GM12878 (cell line): Measurements from ENCODE around the gene MYO6. TPM values are rescaled to one million over a fixed set of nuclear protein-coding genes. Genes with fewer than 3 reads are reported as not detected.

ENCODE experiments used
- ATAC-seq: fragments of 200-7000 bp; cut with Tn5 transposase; 3 replicates; pipeline ENCODE4 v1.9.1; 2020; ENCODE audit warnings: mild to moderate bottlenecking, moderate library complexity
- BruUV-seq: library from RNA; stranded (reverse); fragments of 400-500 nt; replicated peaks from 2 replicates; lab custom pipeline; 2021; lab: Mats Ljungman, UMichigan
- CTCF ChIA-PET: fragments of 300-600 bp; sonication (Branson Sonifier 250); formaldehyde crosslinking; extraction: SDS; loops from one replicate; lab custom pipeline; 2021; ENCODE audit warnings: inconsistent platforms; lab: Yijun Ruan, JAX
- POLR2A ChIA-PET: fragments of 350-600 bp; formaldehyde crosslinking; extraction: SDS; loops from one replicate; lab custom pipeline; 2021; ENCODE audit warnings: inconsistent platforms; lab: Charles Lee
- RAD21 ChIA-PET: fragments of 300-600 bp; sonication (Branson Sonifier 250); formaldehyde crosslinking; loops from one replicate; lab custom pipeline; 2023; ENCODE audit warnings: antibody characterized with exemption; ENCODE audit not compliant: unreplicated experiment; lab: Charles Lee
- SMC1A ChIA-PET: fragments of 300-600 bp; sonication (Branson Sonifier 250); formaldehyde crosslinking; loops from one replicate; lab custom pipeline; 2023; ENCODE audit not compliant: unreplicated experiment, uncharacterized antibody; lab: Charles Lee
- DNase-seq: peaks from one replicate; pipeline ENCODE4 v3.0.0-alpha.2; 2011; ENCODE audit warnings: low read depth, low spot score
- FAIRE-seq: peaks from 3 replicates; lab custom pipeline; 2011; peaks lifted over from hg19 to GRCh38; lab: Jason Lieb, UNC
- H2AFZ ChIP-seq: 2 replicates; pipeline ENCODE4 v1.6.0; 2011; ENCODE audit warnings: low read depth, low read length, control low read depth; ENCODE audit not compliant: control insufficient read depth
- H3K27ac ChIP-seq: 2 replicates; pipeline ENCODE4 v1.5.1; 2011; ENCODE audit warnings: control low read depth; ENCODE audit not compliant: control insufficient read depth, insufficient read depth
- H3K27me3 ChIP-seq, 2 experiments: replicated peaks in 1 of 2; 2 replicates each; pipeline versions ENCODE4 v1.6.0 to v1.6.1; 2011; ENCODE audit warnings: low read length in 1 of 2; ENCODE audit not compliant: control insufficient read depth in 2 of 2, insufficient read depth in 2 of 2
- H3K36me3 ChIP-seq, 2 experiments: 2 replicates each; pipeline ENCODE4 v1.5.1; 2011; ENCODE audit warnings: low read length in 1 of 2; ENCODE audit not compliant: control insufficient read depth in 2 of 2, insufficient read depth in 2 of 2
- H3K4me1 ChIP-seq: 2 replicates; pipeline ENCODE4 v1.6.1; 2011; ENCODE audit warnings: mild to moderate bottlenecking, low read length, moderate library complexity, mixed read lengths; ENCODE audit not compliant: control insufficient read depth, insufficient read depth
- H3K4me2 ChIP-seq: 2 replicates; pipeline ENCODE4 v1.6.0; 2011; ENCODE audit warnings: control low read depth; ENCODE audit not compliant: control insufficient read depth, insufficient read depth
- H3K4me3 ChIP-seq: fragments of 200-600 bp; sonication (generic); 2 replicates; pipeline ENCODE4 v1.5.1; 2016
- H3K79me2 ChIP-seq: 2 replicates; pipeline ENCODE4 v1.6.0; 2011; ENCODE audit warnings: low read length; ENCODE audit not compliant: control insufficient read depth, insufficient read depth
- H3K9ac ChIP-seq: 2 replicates; pipeline ENCODE4 v1.8.0; 2011; ENCODE audit warnings: low read length, control low read depth, mixed read lengths; ENCODE audit not compliant: control insufficient read depth, insufficient read depth
- H3K9me3 ChIP-seq: replicated peaks from 3 replicates; pipeline ENCODE4 v1.5.1; 2011; ENCODE audit warnings: mild to moderate bottlenecking, low read length; ENCODE audit not compliant: control insufficient read depth, insufficient read depth
- H4K20me1 ChIP-seq: 2 replicates; pipeline ENCODE4 v1.6.0; 2011; ENCODE audit not compliant: control insufficient read depth, insufficient read depth
- HDAC6 ChIP-seq: fragments of 200-600 bp; sonication (generic); IDR thresholded peaks from one replicate; pipeline ENCODE4 v1.8.0; 2017; ENCODE audit warnings: antibody characterized with exemption; ENCODE audit not compliant: unreplicated experiment
- IKZF2 ChIP-seq, 2 experiments: fragments of 450-650 bp; IDR thresholded peaks; 2 replicates each; pipeline ENCODE4 v1.6.1; 2017; ENCODE audit warnings: mild to moderate bottlenecking in 2 of 2, moderate library complexity in 2 of 2
- LARP7 ChIP-seq: fragments of 450-650 bp; IDR thresholded peaks from 2 replicates; pipeline ENCODE4 v1.6.1; 2017; ENCODE audit warnings: mild to moderate bottlenecking
- MLLT1 ChIP-seq: fragments of 450-650 bp; IDR thresholded peaks from 2 replicates; pipeline ENCODE4 v1.6.1; 2016; ENCODE audit warnings: mild to moderate bottlenecking
- MYB ChIP-seq: fragments of 150-350 bp; IDR thresholded peaks from 2 replicates; pipeline ENCODE4 v1.6.1; 2014; ENCODE audit warnings: mild to moderate bottlenecking, low read depth, low read length, borderline replicate concordance
- PAX8 ChIP-seq: fragments of 450-650 bp; IDR thresholded peaks from 2 replicates; pipeline ENCODE4 v1.6.1; 2017; ENCODE audit warnings: mild to moderate bottlenecking, moderate library complexity
- PBX3 ChIP-seq: IDR thresholded peaks from 2 replicates; pipeline ENCODE4 v1.6.1; 2011; ENCODE audit warnings: mild to moderate bottlenecking, low read depth, low read length, moderate library complexity; ENCODE audit not compliant: insufficient replicate concordance
- POLR2AphosphoS5 ChIP-seq: IDR thresholded peaks from 2 replicates; pipeline ENCODE4 v1.6.1; 2011; ENCODE audit warnings: mild to moderate bottlenecking, low read length, inconsistent platforms
- SMARCA5 ChIP-seq: fragments of 450-650 bp; IDR thresholded peaks from 2 replicates; pipeline ENCODE4 v1.6.1; 2017; ENCODE audit warnings: mild to moderate bottlenecking
- STAT3 ChIP-seq: IDR thresholded peaks from 2 replicates; pipeline ENCODE4 v1.6.1; 2011; ENCODE audit warnings: low read depth, low read length, improper control_type of control experiment
- YY1 ChIP-seq: IDR thresholded peaks from 2 replicates; pipeline ENCODE4 v1.6.1; 2011; ENCODE audit warnings: low read depth, mild to moderate bottlenecking, low read length
- WGBS: methylation state at CpG from one replicate; pipeline ENCODE4 v1.1.6; 2016; ENCODE audit warnings: low lambda C conversion rate; ENCODE audit not compliant: insufficient replicate concordance, insufficient coverage; ENCODE audit errors: missing lambda C conversion rate; 5-methylcytosine and 5-hydroxymethylcytosine counted together
- in situ Hi-C: fragments of 300-500 bp; cut with MboI; formaldehyde crosslinking; loops from 9 replicates; pipeline ENCODE4 v1.14.3; 2018; ENCODE audit warnings: mixed read lengths
- intact Hi-C: fragments of 100-400 bp; cut with micrococcal nuclease; formaldehyde crosslinking; loops from one replicate; pipeline ENCODE4 v1.14.2; 2022; ENCODE audit not compliant: unreplicated experiment
- polyA plus RNA-seq, 11 experiments: library from polyadenylated mRNA; depleted of rRNA in 4 of 11; unstranded in 6 of 11; stranded (reverse) in 5 of 11; fragments of >200 nt; fragmentation: Nextera tagmentation in 4 of 11; fragmentation: Illumina TruSeq in 1 of 11; extraction: Ambion mirVana in 4 of 11; extraction: Trizol in 1 of 11; gene quantifications; 1 replicate in 1 of 11; 2 replicates in 10 of 11; pipeline versions ENCODE4 v1.2.1 to v1.2.3, GENCODE V29; 2011 to 2016; ENCODE audit warnings: inconsistent platforms in 2 of 11, missing spikeins in 2 of 11, low read depth in 1 of 11
- total RNA-seq, 4 experiments: library from RNA; depleted of rRNA in 3 of 4; stranded (reverse); fragments of >200 nt in 3 of 4; fragmentation: Illumina TruSeq in 1 of 4; extraction: Trizol in 1 of 4; gene quantifications; 2 replicates each; pipeline versions ENCODE4 v1.2.1 to v1.2.3, GENCODE V29; 2013 to 2021

Gene MYO6
- total and polyA plus RNA-seq, 10 of the 15 experiments (the other 5 are each of a cell fraction or from before 2014, with no cell fraction given), result 7.9 to 30.4 (median 16.8) TPM

- Histone ChIP-seq H2AFZ (no peak overlapping the region), H3K4me3 (no peak overlapping the region), H3K27ac (no peak overlapping the region), H3K79me2 (no peaks in the 10 kb centered on the region), H3K27me3 (no peaks in the 10 kb centered on the region), H3K4me2 (no peak overlapping the region), H3K36me3 (peaks cover 0 to 2% of the 10 kb centered on the region in 2 experiments; a peak in 1 of 4 replicates), H4K20me1 (no peaks in the 10 kb centered on the region), H3K9ac (no peak overlapping the region), H3K4me1 (no peaks in the 10 kb centered on the region), H3K9me3 (no peaks in the 10 kb centered on the region)
- TF ChIP-seq PBX3, result no peak
- ChIA-PET POLR2A (no interaction called here), SMC1A (interaction anchor here (0.9 to 3.7 kb wide), 3 partner anchors 18 to 45 kb away, joined by 3 to 16 read pairs (median 3); no protein-coding TSS in a partner anchor), CTCF (interaction anchor here (0.6 to 10.9 kb wide), 3 partner anchors 16 to 60 kb away, joined by 3 to 157 read pairs (median 4); no protein-coding TSS in a partner anchor), RAD21 (interaction anchor here (1.2 kb wide), 1 partner anchor 17 kb away, joined by 4 read pairs; no protein-coding TSS in a partner anchor)
- no TSS peak for BruUV-seq
- DNase-seq (no peak), FAIRE-seq (no peak), ATAC-seq (no peak)
- intact Hi-C loops (no loop called here), in situ Hi-C loops (no loop called here)
Measured at GRCh38 chr6:75876152-75876551, 127.1 kb downstream of the MYO6 start.

- intact Hi-C loops, result no loop called here
- Histone ChIP-seq H4K20me1 (no peaks in the 10 kb centered on the region), H3K36me3 (no peaks in the 10 kb centered on the region; a peak in 1 of 4 replicates), H3K4me3 (no peak overlapping the region), H3K27ac (no peak overlapping the region), H3K9ac (no peak overlapping the region), H3K79me2 (no peaks in the 10 kb centered on the region), H3K27me3 (no peaks in the 10 kb centered on the region), H3K4me1 (no peaks in the 10 kb centered on the region), H3K9me3 (no peaks in the 10 kb centered on the region), H3K4me2 (no peak overlapping the region), H2AFZ (no peak overlapping the region)
- SMC1A ChIA-PET, result interaction anchor here (0.9 to 2.4 kb wide), 6 partner anchors 9 to 140 kb away, joined by 3 to 10 read pairs (median 4); no protein-coding TSS in a partner anchor
- POLR2A ChIA-PET, result no interaction called here
- RAD21 ChIA-PET, result interaction anchor here (0.6 to 3.3 kb wide), 2 partner anchors 13 to 321 kb away, joined by 5 to 12 read pairs; no protein-coding TSS in a partner anchor
- WGBS, result 81% methylated on average over 1 of the region's 1 CpG
- DNase-seq (no peak), ATAC-seq (no peak), FAIRE-seq (no peak)
- in situ Hi-C loops, result no loop called here
- TF ChIP-seq SMARCA5 (no peak), HDAC6 (no peak), STAT3 (no peak), LARP7 (no peak), MYB (no peak), PAX8 (no peak), MLLT1 (no peak), YY1 (no peak), PBX3 (no peak), POLR2AphosphoS5 (no peak), IKZF2 (IDR thresholded peaks at IDR 0.05) (no peak)
- CTCF ChIA-PET, result interaction anchor here (0.6 to 10.9 kb wide), 5 partner anchors 12 to 585 kb away, joined by 3 to 157 read pairs (median 3); no protein-coding TSS in a partner anchor
- BruUV-seq, result no TSS peak
Measured at GRCh38 chr6:75880305-75880704, 131.3 kb downstream of the MYO6 start.
